IPS-15b (cell line): ENCODE data around the gene SLC1A1.

ENCODE experiments used
- H3K27me3 ChIP-seq: one replicate; pipeline ENCODE4 v1.6.1; 2013; ENCODE audit warnings: low read length; ENCODE audit not compliant: control insufficient read depth, insufficient read depth
- H3K36me3 ChIP-seq: one replicate; pipeline ENCODE4 v1.6.1; 2013; ENCODE audit warnings: low read length; ENCODE audit not compliant: control insufficient read depth, insufficient read depth
- H3K4me1 ChIP-seq: one replicate; pipeline ENCODE4 v1.6.1; 2013; ENCODE audit warnings: mild to moderate bottlenecking, low read length; ENCODE audit not compliant: control insufficient read depth, insufficient read depth
- H3K4me3 ChIP-seq: one replicate; pipeline ENCODE4 v1.5.1; 2013; ENCODE audit warnings: low read depth, low read length
- H3K9ac ChIP-seq: one replicate; pipeline ENCODE4 v1.6.1; 2013; ENCODE audit warnings: low read depth, mild to moderate bottlenecking, low read length
- H3K9me3 ChIP-seq: one replicate; pipeline ENCODE4 v1.6.1; 2013; ENCODE audit warnings: mild to moderate bottlenecking, low read length; ENCODE audit not compliant: control insufficient read depth, insufficient read depth

The SLC1A1 gene

DNA sequence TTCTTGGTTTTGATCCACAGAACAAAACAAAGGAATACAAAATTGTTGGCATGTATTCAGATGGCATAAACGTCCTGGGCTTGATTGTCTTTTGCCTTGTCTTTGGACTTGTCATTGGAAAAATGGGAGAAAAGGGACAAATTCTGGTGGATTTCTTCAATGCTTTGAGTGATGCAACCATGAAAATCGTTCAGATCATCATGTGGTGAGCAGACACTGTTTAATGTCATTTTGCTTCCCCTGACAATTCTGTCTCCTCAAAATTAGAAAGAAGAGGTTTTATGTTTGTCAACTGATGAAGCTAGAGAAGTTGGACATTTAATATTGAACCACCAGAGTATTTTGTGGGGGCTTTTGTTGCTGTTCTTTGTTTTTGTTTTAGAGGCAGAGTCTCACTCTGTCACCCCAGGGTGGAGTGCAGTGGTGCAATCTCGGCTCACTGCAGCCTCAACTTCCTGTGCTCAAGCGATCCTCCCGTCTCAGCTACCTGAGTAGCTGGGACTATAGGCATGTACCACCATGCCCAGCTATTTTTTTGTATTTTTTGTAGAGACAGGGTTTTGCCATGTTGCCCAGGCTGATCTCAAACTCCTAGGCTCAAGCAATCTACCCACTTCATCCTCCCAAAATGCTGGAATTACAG, 82.0 kb downstream of the SLC1A1 start:
- Histone ChIP-seq H3K9me3 (no peaks in the 10 kb centered on the region), H3K9ac (no peak overlapping the region)

GRCh38 chr9:4573176-4573575, 82.9 kb downstream of the SLC1A1 start:
- H3K27me3 ChIP-seq, result no peaks in the 10 kb centered on the region

More for the DNA sequence above, 82.0 kb downstream of the SLC1A1 start:
- H3K4me3 ChIP-seq, result no peak overlapping the region
- no peaks in the 10 kb centered on the region for H3K36me3 ChIP-seq
- no peaks in the 10 kb centered on the region for H3K27me3 ChIP-seq
- H3K4me1 ChIP-seq, result no peaks in the 10 kb centered on the region

DNA sequence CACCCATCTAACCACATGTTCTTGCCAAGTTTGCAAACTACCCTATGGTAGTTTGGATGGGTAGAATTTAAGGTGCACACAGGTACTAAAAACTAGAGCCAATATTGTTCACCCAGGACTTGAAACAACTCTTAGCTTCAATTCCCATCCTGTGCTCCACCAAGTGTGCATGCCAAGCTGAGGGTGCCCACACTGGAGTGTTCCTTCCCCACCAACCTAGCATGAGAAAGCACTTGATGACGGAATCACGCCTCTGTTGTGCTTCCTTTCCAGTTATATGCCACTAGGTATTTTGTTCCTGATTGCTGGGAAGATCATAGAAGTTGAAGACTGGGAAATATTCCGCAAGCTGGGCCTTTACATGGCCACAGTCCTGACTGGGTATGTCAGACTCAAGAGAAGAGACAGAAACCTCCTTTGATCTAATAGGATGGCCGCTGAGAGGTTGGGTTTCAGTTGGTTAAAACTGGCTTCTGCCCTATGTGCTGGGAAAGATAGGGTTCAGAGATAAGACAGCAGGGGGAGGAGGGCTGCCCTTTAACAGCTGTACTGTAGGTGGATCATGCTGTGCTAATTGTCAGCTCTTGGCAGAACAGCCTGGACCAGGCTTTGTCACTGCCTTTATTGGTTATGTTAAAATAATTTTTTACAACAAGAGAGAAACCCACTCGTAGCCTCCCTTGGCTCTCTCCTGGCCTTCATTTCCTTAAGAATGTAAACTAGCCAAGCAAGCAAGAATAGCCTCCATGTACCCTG, 83.5 kb downstream of the SLC1A1 start:
- Histone ChIP-seq H3K27me3 (no peaks in the 10 kb centered on the region), H3K9me3 (no peaks in the 10 kb centered on the region), H3K9ac (no peak overlapping the region), H3K4me3 (no peak overlapping the region), H3K36me3 (no peaks in the 10 kb centered on the region), H3K4me1 (no peaks in the 10 kb centered on the region)

More at GRCh38 chr9:4573176-4573575, 82.9 kb downstream of the SLC1A1 start:
- no peaks in the 10 kb centered on the region for H3K36me3 ChIP-seq
- H3K4me1 ChIP-seq, result no peaks in the 10 kb centered on the region
- H3K9ac ChIP-seq, result no peak overlapping the region
- no peak overlapping the region for H3K4me3 ChIP-seq
- no peaks in the 10 kb centered on the region for H3K9me3 ChIP-seq

DNA sequence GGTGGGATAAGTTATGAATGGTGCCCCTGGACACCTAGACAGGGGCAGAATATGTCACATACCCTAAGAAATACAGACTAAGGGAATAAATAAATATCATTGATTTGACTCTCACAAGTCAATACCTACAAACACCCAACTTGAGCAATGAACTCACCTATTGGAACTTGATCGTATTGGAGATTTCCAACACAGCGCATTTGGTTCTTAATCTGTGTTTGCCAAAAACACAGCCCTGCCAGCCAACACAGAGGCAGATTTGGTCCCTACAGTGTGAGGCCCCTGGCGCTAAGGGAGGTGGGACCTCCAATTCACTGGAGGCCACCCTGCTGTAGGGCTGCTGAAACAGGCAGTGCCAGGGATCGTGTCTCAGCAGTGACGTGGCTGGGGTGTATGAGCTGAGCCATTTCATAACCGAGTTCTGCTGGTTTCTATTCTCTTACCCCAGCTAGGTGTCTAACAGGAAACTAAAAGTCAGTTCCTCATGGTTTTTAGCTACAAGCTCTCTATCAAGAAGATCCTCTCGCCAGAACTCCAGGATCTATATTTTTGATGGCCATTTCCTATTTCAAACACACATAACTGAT, 84.5 kb downstream of the SLC1A1 start:
- Histone ChIP-seq H3K27me3 (no peaks in the 10 kb centered on the region), H3K4me1 (no peaks in the 10 kb centered on the region), H3K9me3 (no peaks in the 10 kb centered on the region), H3K9ac (no peak overlapping the region), H3K4me3 (no peak overlapping the region), H3K36me3 (no peaks in the 10 kb centered on the region)

DNA sequence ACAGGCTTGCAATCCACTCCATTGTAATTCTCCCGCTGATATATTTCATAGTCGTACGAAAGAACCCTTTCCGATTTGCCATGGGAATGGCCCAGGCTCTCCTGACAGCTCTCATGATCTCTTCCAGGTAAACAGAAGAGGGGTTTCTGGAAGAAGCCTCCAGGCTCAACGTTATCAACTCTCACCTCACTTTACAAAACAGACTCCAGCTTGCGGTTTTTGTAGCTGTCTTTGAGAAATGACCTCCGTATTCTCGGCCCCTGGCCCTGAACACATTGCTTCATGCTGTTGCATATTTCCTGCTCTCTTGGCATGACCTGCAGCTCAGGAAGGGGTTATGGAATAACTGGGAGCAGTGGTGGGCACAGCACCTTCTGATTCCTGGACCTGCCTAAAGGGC, 85.7 kb downstream of the SLC1A1 start:
- Histone ChIP-seq H3K27me3 (no peaks in the 10 kb centered on the region), H3K36me3 (no peaks in the 10 kb centered on the region)

DNA sequence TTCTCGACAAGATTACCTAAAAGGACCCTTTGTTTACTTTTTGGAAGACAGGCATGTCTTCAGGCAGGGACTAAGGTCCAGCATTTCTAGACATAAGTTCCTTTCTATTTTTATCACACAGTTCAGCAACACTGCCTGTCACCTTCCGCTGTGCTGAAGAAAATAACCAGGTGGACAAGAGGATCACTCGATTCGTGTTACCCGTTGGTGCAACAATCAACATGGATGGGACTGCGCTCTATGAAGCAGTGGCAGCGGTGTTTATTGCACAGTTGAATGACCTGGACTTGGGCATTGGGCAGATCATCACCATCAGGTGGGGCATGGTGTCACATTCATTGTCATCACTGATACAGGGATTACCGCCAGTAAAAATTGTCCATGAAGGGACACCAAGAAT, 86.2 kb downstream of the SLC1A1 start:
- no peaks in the 10 kb centered on the region for H3K27me3 ChIP-seq
- no peaks in the 10 kb centered on the region for H3K36me3 ChIP-seq

More for the DNA sequence above, 85.7 kb downstream of the SLC1A1 start:
- Histone ChIP-seq H3K9me3 (no peaks in the 10 kb centered on the region), H3K4me3 (no peak overlapping the region), H3K4me1 (no peaks in the 10 kb centered on the region), H3K9ac (no peak overlapping the region)

DNA sequence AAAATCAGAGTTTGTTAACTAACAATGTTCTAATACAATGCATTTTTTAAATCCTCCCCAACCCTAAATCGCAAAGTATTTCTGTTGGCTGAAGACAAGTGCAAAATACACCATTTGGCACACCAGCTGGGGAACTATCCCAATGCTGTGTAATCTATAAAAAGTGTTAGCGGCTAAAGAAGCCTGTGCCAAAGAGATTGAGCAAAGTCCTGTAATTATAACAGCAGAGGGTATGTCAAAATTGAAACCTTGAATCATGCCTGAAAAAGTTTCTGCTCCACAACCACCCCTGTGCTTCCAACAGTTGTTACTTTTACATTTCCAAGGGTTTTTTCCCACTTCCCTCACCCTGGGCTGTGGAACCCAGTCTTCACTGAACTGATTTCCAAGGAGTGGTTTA, 88.7 kb downstream of the SLC1A1 start:
- no peaks in the 10 kb centered on the region for H3K9me3 ChIP-seq
- no peak overlapping the region for H3K4me3 ChIP-seq
- H3K36me3 ChIP-seq, result no peaks in the 10 kb centered on the region
- no peaks in the 10 kb centered on the region for H3K4me1 ChIP-seq
- no peaks in the 10 kb centered on the region for H3K27me3 ChIP-seq
- H3K9ac ChIP-seq, result no peak overlapping the region

More for the DNA sequence above, 86.2 kb downstream of the SLC1A1 start:
- Histone ChIP-seq H3K4me1 (no peaks in the 10 kb centered on the region), H3K9ac (no peak overlapping the region), H3K9me3 (no peaks in the 10 kb centered on the region), H3K4me3 (no peak overlapping the region)

GRCh38 chr9:4581035-4581760, 90.9 kb downstream of the SLC1A1 start:
- Histone ChIP-seq H3K9me3 (no peaks in the 10 kb centered on the region), H3K27me3 (no peaks in the 10 kb centered on the region), H3K9ac (no peak overlapping the region), H3K4me3 (no peak overlapping the region), H3K4me1 (no peaks in the 10 kb centered on the region), H3K36me3 (no peaks in the 10 kb centered on the region)

DNA sequence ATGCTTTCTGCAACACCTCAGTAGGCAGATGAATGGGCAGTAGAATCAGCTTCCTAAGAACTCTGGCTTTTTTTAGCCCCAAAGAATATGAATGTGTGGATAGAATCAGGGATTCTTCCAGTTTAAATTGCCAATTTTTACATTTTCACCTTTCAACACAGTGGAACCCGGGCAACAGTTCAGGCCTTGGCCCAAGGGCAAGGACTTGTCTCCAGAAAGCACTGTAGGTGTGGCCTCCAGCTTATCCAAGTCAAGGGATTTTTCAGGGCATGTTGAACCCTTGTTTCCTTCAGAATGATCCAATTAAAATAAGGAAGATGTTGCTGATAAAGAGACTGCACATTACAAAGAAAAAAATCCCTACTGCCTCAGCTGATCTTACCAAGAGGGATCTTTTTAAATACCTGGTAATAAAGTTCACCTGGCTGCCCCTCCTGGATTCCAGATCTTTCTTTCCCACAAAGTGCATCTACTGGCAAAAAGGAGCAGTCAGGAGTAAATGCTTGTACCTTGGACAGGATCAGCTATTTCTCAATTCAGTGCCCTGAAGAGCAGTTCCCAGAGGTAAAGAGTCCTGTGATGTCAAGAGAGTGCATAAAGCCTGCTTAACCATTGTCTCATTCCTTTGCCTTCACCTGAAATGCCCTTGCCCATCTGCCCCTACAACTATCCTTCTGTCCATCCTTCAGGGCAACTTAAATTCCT, 91.7 kb downstream of the SLC1A1 start:
- Histone ChIP-seq H3K27me3 (no peaks in the 10 kb centered on the region), H3K9me3 (no peaks in the 10 kb centered on the region)

GRCh38 chr9:4583001-4583400, 92.7 kb downstream of the SLC1A1 start:
- no peaks in the 10 kb centered on the region for H3K4me1 ChIP-seq
- H3K4me3 ChIP-seq, result no peak overlapping the region
- H3K9me3 ChIP-seq, result no peaks in the 10 kb centered on the region
- H3K36me3 ChIP-seq, result no peaks in the 10 kb centered on the region
- H3K27me3 ChIP-seq, result no peaks in the 10 kb centered on the region
- no peak overlapping the region for H3K9ac ChIP-seq

More for the DNA sequence above, 91.7 kb downstream of the SLC1A1 start:
- no peaks in the 10 kb centered on the region for H3K4me1 ChIP-seq
- no peaks in the 10 kb centered on the region for H3K36me3 ChIP-seq
- no peak overlapping the region for H3K9ac ChIP-seq
- H3K4me3 ChIP-seq, result no peak overlapping the region

DNA sequence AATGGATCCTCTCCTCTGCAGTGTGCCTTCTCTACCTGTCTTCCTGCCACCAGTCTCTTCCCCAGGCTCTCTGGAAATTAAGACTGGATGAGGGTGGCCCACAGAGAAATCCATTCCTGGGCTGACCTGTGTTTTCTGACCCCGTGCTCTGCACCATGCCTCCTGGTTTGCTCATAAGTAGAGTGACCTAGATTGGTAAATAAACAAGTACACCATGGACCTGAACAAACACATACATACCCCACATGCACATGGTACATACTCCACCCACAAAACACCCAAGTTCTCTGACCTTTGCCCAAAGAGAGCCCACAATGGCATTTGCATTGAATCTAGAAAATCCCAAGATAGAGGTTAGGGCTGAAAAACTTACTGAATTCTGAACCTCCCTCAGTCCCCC, 94.4 kb downstream of the SLC1A1 start:
- no peaks in the 10 kb centered on the region for H3K27me3 ChIP-seq
- H3K4me3 ChIP-seq, result no peak overlapping the region
- no peaks in the 10 kb centered on the region for H3K36me3 ChIP-seq
- no peak overlapping the region for H3K9ac ChIP-seq
- no peaks in the 10 kb centered on the region for H3K4me1 ChIP-seq
- no peaks in the 10 kb centered on the region for H3K9me3 ChIP-seq
